H1 (cell line): ENCODE data around the gene PCDH8. TPM values are rescaled to one million over a fixed set of nuclear protein-coding genes. Genes with fewer than 3 reads are reported as not detected.
A peak's percentile ranks its signal among the peaks of the same experiment; 100 is the strongest.

Experiments
- CTCF ChIA-PET: fragments of 300-600 bp; sonication (Branson Sonifier 250); formaldehyde crosslinking; loops from one replicate; lab custom pipeline; 2021; ENCODE audit not compliant: partially characterized antibody; lab: Charles Lee
- POLR2A ChIA-PET: fragments of 300-600 bp; sonication (Branson Sonifier 250); formaldehyde crosslinking; loops from one replicate; lab custom pipeline; 2021; ENCODE audit warnings: inconsistent platforms; ENCODE audit not compliant: partially characterized antibody; lab: Charles Lee
- DNase-seq, 2 experiments: peaks; one replicate each; pipeline versions ENCODE4 v3.0.0 to v3.0.0-alpha.2; 2010 to 2022; ENCODE audit warnings: low spot score in 2 of 2, low read depth in 1 of 2, mixed read lengths in 1 of 2
- FAIRE-seq: peaks from 2 replicates; lab custom pipeline; 2011; peaks lifted over from hg19 to GRCh38; lab: Jason Lieb, UNC
- H2AFZ ChIP-seq: 2 replicates; pipeline ENCODE4 v1.8.1; 2012; ENCODE audit warnings: low read length, inconsistent platforms
- H2AK5ac ChIP-seq: 2 replicates; pipeline ENCODE4 v1.6.1; 2013; ENCODE audit warnings: low read depth, low read length
- H2BK120ac ChIP-seq: replicated peaks from 2 replicates; pipeline ENCODE3; 2013; ENCODE audit warnings: low read depth, low read length, inconsistent platforms
- H2BK12ac ChIP-seq: 2 replicates; pipeline ENCODE4 v1.6.1; 2013; ENCODE audit warnings: low read depth, low read length
- H2BK15ac ChIP-seq: 2 replicates; pipeline ENCODE4 v1.6.1; 2013; ENCODE audit warnings: low read length
- H2BK20ac ChIP-seq: 2 replicates; pipeline ENCODE4 v1.6.1; 2013; ENCODE audit warnings: low read length
- H2BK5ac ChIP-seq: 2 replicates; pipeline ENCODE4 v1.6.1; 2013; ENCODE audit warnings: low read depth, low read length
- H3K14ac ChIP-seq: 2 replicates; pipeline ENCODE4 v1.6.1; 2013; ENCODE audit warnings: inconsistent platforms; ENCODE audit not compliant: insufficient read length
- H3K18ac ChIP-seq: 2 replicates; pipeline ENCODE4 v1.6.1; 2013; ENCODE audit warnings: low read length; ENCODE audit errors: extremely low read depth
- H3K23ac ChIP-seq: 2 replicates; pipeline ENCODE4 v1.6.1; 2013; ENCODE audit warnings: inconsistent platforms; ENCODE audit not compliant: insufficient read length
- H3K23me2 ChIP-seq: 2 replicates; pipeline ENCODE4 v1.6.1; 2013; ENCODE audit warnings: low read depth, low read length
- H3K27ac ChIP-seq: 2 replicates; pipeline ENCODE4 v1.6.1; 2011; ENCODE audit warnings: low read depth, low read length, inconsistent platforms
- H3K27me3 ChIP-seq, 4 experiments: replicated peaks in 1 of 4; 1 replicate in 1 of 4; 2 replicates in 3 of 4; pipeline versions ENCODE4 v1.6.1 to v1.8.1; 2011 to 2013; ENCODE audit warnings: low read length in 3 of 4, mild to moderate bottlenecking in 3 of 4, inconsistent platforms in 2 of 4, mixed read lengths in 2 of 4, moderate library complexity in 1 of 4; ENCODE audit not compliant: control insufficient read depth in 3 of 4, insufficient read depth in 3 of 4; ENCODE audit errors: extremely low read depth in 1 of 4
- H3K36me3 ChIP-seq, 4 experiments: 2 replicates each; pipeline versions ENCODE4 v1.6.1 to v1.8.1; 2011 to 2013; ENCODE audit warnings: mild to moderate bottlenecking in 4 of 4, low read length in 3 of 4, moderate library complexity in 2 of 4, control low read depth in 1 of 4, inconsistent platforms in 1 of 4; ENCODE audit not compliant: insufficient read depth in 4 of 4, control insufficient read depth in 2 of 4
- H3K4ac ChIP-seq: replicated peaks from 2 replicates; pipeline ENCODE3; 2013; ENCODE audit warnings: low read length, low read depth, mixed read lengths, inconsistent platforms; ENCODE audit not compliant: insufficient read length
- H3K4me1 ChIP-seq, 4 experiments: replicated peaks in 1 of 4; 1 replicate in 1 of 4; 2 replicates in 3 of 4; pipeline versions ENCODE4 v1.6.1 to v1.8.1; 2011 to 2013; ENCODE audit warnings: low read length in 3 of 4, inconsistent platforms in 2 of 4, mixed read lengths in 1 of 4; ENCODE audit not compliant: insufficient read depth in 4 of 4, control insufficient read depth in 3 of 4
- H3K4me2 ChIP-seq, 2 experiments: 2 replicates each; pipeline versions ENCODE4 v1.6.1 to v1.8.1; 2011 to 2013; ENCODE audit warnings: low read depth in 2 of 2, low read length in 2 of 2, control low read depth in 1 of 2, inconsistent platforms in 1 of 2, mild to moderate bottlenecking in 1 of 2; ENCODE audit not compliant: insufficient read depth in 1 of 2
- H3K4me3 ChIP-seq, 4 experiments: fragments of 200-600, 300-600 bp in 1 of 4; sonication (generic), shearing (Covaris generic), sonication (Bioruptor Twin) in 1 of 4; 2 replicates each; pipeline versions ENCODE4 v1.5.1 to v1.8.1; 2011 to 2016; ENCODE audit warnings: low read length in 4 of 4, low read depth in 3 of 4, control low read depth in 2 of 4, inconsistent platforms in 2 of 4, mild to moderate bottlenecking in 2 of 4, mixed read lengths in 1 of 4, moderate library complexity in 1 of 4; ENCODE audit not compliant: insufficient read depth in 2 of 4; ENCODE audit errors: extremely low read depth in 1 of 4
- H3K56ac ChIP-seq: replicated peaks from 2 replicates; pipeline ENCODE3; 2013; ENCODE audit warnings: low read depth, mild to moderate bottlenecking, mixed read lengths, low read length, inconsistent platforms; ENCODE audit not compliant: insufficient read length
- H3K79me1 ChIP-seq: 2 replicates; pipeline ENCODE4 v1.6.1; 2013; ENCODE audit warnings: low read depth, low read length, control low read depth
- H3K79me2 ChIP-seq, 2 experiments: 2 replicates each; pipeline versions ENCODE4 v1.6.1 to v1.8.1; 2012 to 2013; ENCODE audit warnings: low read length in 2 of 2, mild to moderate bottlenecking in 2 of 2, inconsistent platforms in 1 of 2; ENCODE audit not compliant: insufficient read depth in 2 of 2, control insufficient read depth in 1 of 2
- H3K9ac ChIP-seq, 4 experiments: replicated peaks in 1 of 4; 1 replicate in 1 of 4; 2 replicates in 3 of 4; pipeline versions ENCODE4 v1.6.1 to v1.8.1; 2011 to 2013; ENCODE audit warnings: low read depth in 3 of 4, low read length in 3 of 4, control low read depth in 2 of 4, mild to moderate bottlenecking in 2 of 4, moderate library complexity in 2 of 4, inconsistent platforms in 1 of 4; ENCODE audit errors: extremely low read depth in 1 of 4
- H3K9me3 ChIP-seq, 2 experiments: 2 replicates each; pipeline versions ENCODE4 v1.6.1 to v1.8.1; 2012 to 2013; ENCODE audit warnings: mild to moderate bottlenecking in 2 of 2, moderate library complexity in 2 of 2, control low read depth in 1 of 2, inconsistent platforms in 1 of 2, low read depth in 1 of 2, low read length in 1 of 2, mixed read lengths in 1 of 2; ENCODE audit not compliant: insufficient read depth in 2 of 2
- H4K20me1 ChIP-seq, 2 experiments: replicated peaks in 1 of 2; 2 replicates each; pipeline versions ENCODE3 to v1.8.1; 2011 to 2013; ENCODE audit warnings: inconsistent platforms in 2 of 2, low read length in 2 of 2, mild to moderate bottlenecking in 1 of 2; ENCODE audit not compliant: insufficient read depth in 2 of 2, control insufficient read depth in 1 of 2
- H4K5ac ChIP-seq: 2 replicates; pipeline ENCODE4 v1.6.1; 2013; ENCODE audit warnings: low read length, low read depth, mixed read lengths, inconsistent platforms; ENCODE audit not compliant: insufficient read length
- H4K8ac ChIP-seq: 2 replicates; pipeline ENCODE4 v1.8.0; 2013; ENCODE audit warnings: mild to moderate bottlenecking, moderate library complexity, low read length, inconsistent platforms; ENCODE audit not compliant: insufficient read depth; ENCODE audit errors: extremely low read depth
- H4K91ac ChIP-seq: replicated peaks from 2 replicates; pipeline ENCODE3; 2013; ENCODE audit warnings: low read length, mixed read lengths, inconsistent platforms; ENCODE audit not compliant: insufficient read length
- CREB1 ChIP-seq: IDR thresholded peaks from 2 replicates; pipeline ENCODE4 v1.6.1; 2012; ENCODE audit warnings: inconsistent platforms
- CTBP2 ChIP-seq: IDR thresholded peaks from 2 replicates; pipeline ENCODE4 v1.7.0; 2011; ENCODE audit warnings: borderline replicate concordance, mild to moderate bottlenecking, moderate library complexity, mixed read lengths, low read length; ENCODE audit not compliant: insufficient read depth, insufficient read length
- GABPA ChIP-seq: IDR thresholded peaks from 2 replicates; pipeline ENCODE4 v1.6.1; 2011; ENCODE audit warnings: mild to moderate bottlenecking, low read length, moderate library complexity, borderline replicate concordance; ENCODE audit not compliant: insufficient read depth
- KDM1A ChIP-seq: fragments of 200-600, 300-600 bp; sonication (generic); IDR thresholded peaks from 2 replicates; pipeline ENCODE4 v1.7.1; 2016; ENCODE audit warnings: mild to moderate bottlenecking, low read length, borderline replicate concordance
- KDM4A ChIP-seq: IDR thresholded peaks from one replicate; pipeline ENCODE4 v1.7.1; 2012; ENCODE audit warnings: low read depth, mild to moderate bottlenecking, moderate library complexity, low read length, inconsistent platforms; ENCODE audit not compliant: severe bottlenecking
- NRF1 ChIP-seq: IDR thresholded peaks from 2 replicates; pipeline ENCODE4 v1.6.1; 2011; ENCODE audit warnings: mild to moderate bottlenecking, low read depth, low read length, improper control_type of control experiment
- SRF ChIP-seq: IDR thresholded peaks from 2 replicates; pipeline ENCODE4 v1.6.1; 2011; ENCODE audit warnings: mild to moderate bottlenecking, low read depth, low read length, moderate library complexity
- TAF7 ChIP-seq: optimal IDR thresholded peaks from 2 replicates; pipeline ENCODE3; 2011; ENCODE audit warnings: low read depth, mild to moderate bottlenecking, inconsistent platforms, low read length, moderate library complexity, borderline replicate concordance
- WGBS, 2 experiments: shearing (Covaris generic) in 1 of 2; methylation state at CpG; one replicate each; pipeline versions ENCODE4 v1.1.6 to v1.1.7; 2013 to 2015; ENCODE audit warnings: low lambda C conversion rate in 2 of 2, mixed read lengths in 2 of 2, inconsistent platforms in 1 of 2, low coverage in 1 of 2, missing lambda C conversion rate in 1 of 2; ENCODE audit not compliant: insufficient replicate concordance in 2 of 2, insufficient coverage in 1 of 2, insufficient read length in 1 of 2; ENCODE audit errors: extremely low coverage in 1 of 2, missing lambda C conversion rate in 1 of 2; 5-methylcytosine and 5-hydroxymethylcytosine counted together
- polyA plus RNA-seq, 7 experiments: library from polyadenylated mRNA; depleted of rRNA in 3 of 7; stranded (reverse) in 5 of 7; unstranded in 2 of 7; fragments of >200 nt in 5 of 7; fragments of 200-250 nt in 2 of 7; gene quantifications; 1 replicate in 5 of 7; 2 replicates in 1 of 7; 4 replicates in 1 of 7; pipeline versions ENCODE4 v1.2.1 to v1.2.3, GENCODE V29; 2011 to 2013; ENCODE audit warnings: missing spikeins in 2 of 7, mixed read lengths in 2 of 7
- total RNA-seq: library from RNA; stranded (reverse); fragmentation: NEBNext Ultra II Directional; extraction: Animal tissue kit (Norgen Biotek cat#: 25700); gene quantifications from 2 replicates; pipeline ENCODE4 v1.2.1, GENCODE V29; 2021
- TF ChIP-seq, protein P1 (sequence below): IDR thresholded peaks from 2 replicates; pipeline ENCODE4 v1.6.1; 2012; ENCODE audit warnings: inconsistent platforms

The PCDH8 gene
- total and polyA plus RNA-seq, 2 of the 8 experiments (the other 6 are each of a cell fraction or from before 2014, with no cell fraction given): 0.82 to 1.6 TPM

DNA sequence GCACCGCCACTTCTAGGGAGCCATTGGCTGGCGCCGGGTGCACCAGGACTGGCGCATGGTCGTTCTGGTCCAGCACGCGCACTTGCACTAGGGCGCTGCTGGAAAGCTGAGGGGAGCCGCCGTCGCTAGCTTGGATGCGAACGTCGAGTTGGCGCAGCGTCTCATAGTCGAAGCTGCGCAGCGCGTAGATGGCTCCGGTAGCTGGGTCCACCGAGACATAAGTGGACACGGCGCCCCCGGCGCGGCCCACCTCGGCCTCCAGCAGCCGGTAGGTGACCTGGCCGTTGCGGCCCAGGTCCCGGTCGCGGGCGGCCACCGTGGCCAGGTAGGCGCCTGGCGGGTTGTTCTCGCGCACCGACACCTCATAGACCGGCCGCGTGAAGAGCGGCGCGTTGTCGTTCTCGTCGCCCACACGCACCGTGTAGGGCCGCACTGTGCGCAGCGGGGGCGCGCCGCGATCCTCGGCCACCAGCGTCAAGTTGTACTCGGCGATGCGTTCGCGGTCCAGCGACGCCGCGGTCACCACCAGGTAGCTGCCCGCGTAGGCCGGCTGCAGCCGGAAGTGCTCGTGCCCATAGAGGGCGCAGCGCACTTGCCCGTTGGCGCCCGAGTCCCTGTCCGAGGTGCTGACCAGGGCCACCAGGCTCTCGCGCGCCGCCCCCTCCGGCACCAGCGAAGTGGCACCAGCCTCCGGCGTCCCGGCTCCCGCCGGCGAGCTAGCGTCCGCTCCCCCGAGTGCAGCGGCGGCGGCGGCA, 1.7 kb downstream of the PCDH8 start:
- no peak overlapping the region for H2AFZ ChIP-seq
- TF ChIP-seq SRF: peak; percentile 57; the same call in 1 of the 2 replicates
- TF ChIP-seq NRF1: no peak
- peak; percentile 76 for TF ChIP-seq KDM4A
- TF ChIP-seq CREB1: peak; percentile 70
- peak; percentile 77 for TF ChIP-seq GABPA
- TF ChIP-seq, protein P1, sequence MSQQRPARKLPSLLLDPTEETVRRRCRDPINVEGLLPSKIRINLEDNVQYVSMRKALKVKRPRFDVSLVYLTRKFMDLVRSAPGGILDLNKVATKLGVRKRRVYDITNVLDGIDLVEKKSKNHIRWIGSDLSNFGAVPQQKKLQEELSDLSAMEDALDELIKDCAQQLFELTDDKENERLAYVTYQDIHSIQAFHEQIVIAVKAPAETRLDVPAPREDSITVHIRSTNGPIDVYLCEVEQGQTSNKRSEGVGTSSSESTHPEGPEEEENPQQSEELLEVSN: peak; percentile 80
- TF ChIP-seq TAF7: peak; percentile 70
- peak; percentile 9; the same call in 1 of the 2 replicates for TF ChIP-seq KDM1A
- peak; percentile 89 for TF ChIP-seq CTBP2

More for the DNA sequence above, 1.7 kb downstream of the PCDH8 start:
- Histone ChIP-seq H3K14ac (no peak overlapping the region), H3K56ac (no peak overlapping the region), H3K18ac (no peak overlapping the region), H3K9me3 (peaks cover 0 to 13% of the 10 kb centered on the region in 2 experiments; a peak in 2 of 4 replicates), H2AK5ac (no peak overlapping the region), H3K4me1 (peaks cover 0 to 33% (median 19%) of the 10 kb centered on the region in 4 experiments; a peak in 6 of 7 replicates), H2BK15ac (no peak overlapping the region), H2BK12ac (no peak overlapping the region; the same call in 1 of the 2 replicates), H3K9ac (no peak overlapping the region), H3K27me3 (peaks cover 50 to 61% (median 56%) of the 10 kb centered on the region in 4 experiments), H4K20me1 (peaks cover 0 to 10% of the 10 kb centered on the region in 2 experiments), H2BK20ac (no peak overlapping the region), H4K5ac (no peak overlapping the region), H3K23me2 (peaks cover 29% of the 10 kb centered on the region), H3K79me2 (no peaks in the 10 kb centered on the region), H2BK120ac (no peak overlapping the region), H2BK5ac (no peak overlapping the region), H3K23ac (no peak overlapping the region), H3K36me3 (peaks cover 0 to 13% (median 0%) of the 10 kb centered on the region in 4 experiments; a peak in 2 of 8 replicates), H3K79me1 (no peaks in the 10 kb centered on the region), H3K4me3 (peak overlapping the region in 3 of 4 experiments; percentile 25 to 84 (median 29); a peak in 4 of 8 replicates), H3K4me2 (peak overlapping the region; percentile 89 to 95), H4K91ac (no peak overlapping the region), H3K4ac (no peak overlapping the region), H4K8ac (0 out of 2 replicates have a peak overlapping the region, but pooled peaks have one; percentile 7), H3K27ac (no peak overlapping the region)
- DNase-seq (peak in 1 of 2 experiments; percentile 96), FAIRE-seq (no peak)
- CTCF ChIA-PET: interaction anchor here (0.5 to 10.5 kb wide), 64 partner anchors 8 to 354 kb away, joined by 3 to 154 read pairs (median 6); partner anchors contain the start of genes OLFM4 and SUGT1
- WGBS, 2 experiments: 17% methylated on average over 68 of the region's 100 CpGs; no CpG with 5 or more reads in 1 of the 2 experiments
- POLR2A ChIA-PET: interaction anchor here (0.8 to 3.5 kb wide), 10 partner anchors 9 to 354 kb away, joined by 3 to 24 read pairs (median 4); partner anchors contain the start of gene SUGT1
